CD4-positive, CD25-positive, alpha-beta regulatory T cell (primary cell): Measurements from ENCODE around the gene EFEMP2. TPM values are rescaled to one million over a fixed set of nuclear protein-coding genes. Genes with fewer than 3 reads are reported as not detected.
A peak's percentile ranks its signal among the peaks of the same experiment; 100 is the strongest.
"Not testable (repeated sequence)": the region's sequence is repeated elsewhere in the genome, so short reads cannot be mapped to it uniquely, and the experiment has no call there.

Source experiments
- ATAC-seq, 2 donors: fragments of 150-1000 bp; cut with Tn5 transposase; one replicate each; pipeline ENCODE4 v1.10.0; 2021; ENCODE audit warnings: low read depth in 2 of 2, moderate number of reproducible peaks in 2 of 2, moderate library complexity in 1 of 2
- DNase-seq, 3 donors: peaks; one replicate each; pipeline versions ENCODE4 v3.0.0 to v3.0.0-alpha.2; 2012 to 2022; ENCODE audit warnings: mixed read lengths in 1 of 3
- H3K27ac ChIP-seq: one replicate; pipeline ENCODE4 v1.7.0; 2013; ENCODE audit warnings: mild to moderate bottlenecking, low read length; ENCODE audit not compliant: insufficient read depth, poor library complexity, severe bottlenecking
- H3K27me3 ChIP-seq: one replicate; pipeline ENCODE4 v1.7.0; 2013; ENCODE audit warnings: low read length; ENCODE audit not compliant: control insufficient read depth, insufficient read depth
- H3K36me3 ChIP-seq: one replicate; pipeline ENCODE4 v1.7.0; 2013; ENCODE audit warnings: mild to moderate bottlenecking, low read length, moderate library complexity; ENCODE audit not compliant: control insufficient read depth, insufficient read depth
- H3K4me1 ChIP-seq: 2 replicates; pipeline ENCODE4 v1.7.0; 2013; ENCODE audit warnings: mild to moderate bottlenecking, low read length; ENCODE audit not compliant: insufficient read depth, control insufficient read depth, poor library complexity, severe bottlenecking
- H3K4me3 ChIP-seq: one replicate; pipeline ENCODE4 v1.7.0; 2013; ENCODE audit warnings: low read depth, mild to moderate bottlenecking, low read length, moderate library complexity
- H3K9me3 ChIP-seq, 2 experiments: 1 replicate in 1 of 2; 2 replicates in 1 of 2; pipeline ENCODE4 v1.7.0; 2013; ENCODE audit warnings: low read length in 2 of 2, mild to moderate bottlenecking in 1 of 2, moderate library complexity in 1 of 2; ENCODE audit not compliant: control insufficient read depth in 2 of 2
- H3K27ac Mint-ChIP-seq, 3 donors: one replicate each; pipeline ENCODE4 v1.8.0; 2020 to 2022; ENCODE audit warnings: mild to moderate bottlenecking in 3 of 3, mixed read lengths in 3 of 3, moderate library complexity in 2 of 3
- H3K27me3 Mint-ChIP-seq: one replicate; pipeline ENCODE4 v1.8.0; 2022; ENCODE audit warnings: mild to moderate bottlenecking, mixed read lengths
- H3K36me3 Mint-ChIP-seq: one replicate; pipeline ENCODE4 v1.8.0; 2020; ENCODE audit warnings: mixed read lengths
- H3K4me1 Mint-ChIP-seq, 4 donors: one replicate each; pipeline ENCODE4 v1.8.0; 2020 to 2022; ENCODE audit warnings: mixed read lengths in 4 of 4, mild to moderate bottlenecking in 1 of 4
- H3K4me3 Mint-ChIP-seq, 4 donors: one replicate each; pipeline ENCODE4 v1.8.0; 2020 to 2022; ENCODE audit warnings: mild to moderate bottlenecking in 4 of 4, mixed read lengths in 4 of 4, moderate library complexity in 3 of 4
- H3K9me3 Mint-ChIP-seq, 7 donors: one replicate each; pipeline ENCODE4 v1.8.0; 2020 to 2022; ENCODE audit warnings: mixed read lengths in 7 of 7, mild to moderate bottlenecking in 3 of 7, moderate library complexity in 2 of 7
- polyA plus RNA-seq, 4 donors: library from polyadenylated mRNA; unstranded; fragments of 300-500 nt; fragmentation: Illumina TruSeq; gene quantifications; one replicate each; pipeline ENCODE4 v1.2.3, GENCODE V29; 2021
- total RNA-seq: library from RNA; stranded (reverse); gene quantifications from one replicate; pipeline ENCODE4 v1.2.3, GENCODE V29; 2022

Gene EFEMP2
- total and polyA plus RNA-seq, 5 donors from 2014 or later: 0.21 to 5.8 (median 0.32) TPM

DNA sequence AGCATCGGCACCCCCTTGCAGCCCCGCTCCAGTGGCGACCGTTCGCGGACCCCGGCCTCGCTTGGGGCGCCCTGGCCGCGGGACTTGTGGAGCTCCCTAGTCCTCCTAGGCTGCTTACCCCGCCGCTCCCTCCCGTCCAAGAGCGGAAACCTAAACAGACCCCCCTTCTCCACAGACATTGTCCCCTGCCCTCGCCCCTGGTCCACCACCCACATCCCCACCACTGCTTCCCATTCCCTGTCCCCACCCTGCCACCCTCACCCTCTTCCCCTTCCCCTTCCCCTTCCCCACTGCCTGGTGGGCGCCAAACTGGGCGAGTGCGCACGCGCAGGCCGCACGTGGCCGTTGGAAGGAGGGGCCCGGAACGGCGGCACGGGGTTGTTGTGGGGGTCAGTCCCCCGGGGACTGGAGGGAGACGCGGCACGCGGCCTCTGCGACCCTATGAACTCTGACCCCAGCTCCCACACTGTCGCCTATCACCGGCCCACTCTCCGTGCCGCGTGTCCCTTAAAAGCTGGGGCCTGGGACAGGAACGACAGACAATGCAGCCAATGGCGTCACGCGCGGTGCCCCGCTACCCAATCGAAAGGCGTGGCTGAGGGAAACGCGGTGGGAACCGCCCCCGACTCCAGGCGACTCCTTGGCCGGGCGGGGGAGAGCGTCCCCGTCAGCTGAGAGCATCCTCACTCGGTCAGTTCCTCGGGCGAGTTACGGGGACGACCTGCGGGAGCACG, 39.1 kb downstream of the EFEMP2 start, which contains the start of gene SNX32:
Gene SNX32, plus strand, starts transcription at position 667 of the 734 bp plus-strand sequence. CDS start 103 bp downstream, outside the sequence.
- H3K27me3 Mint-ChIP-seq: peaks cover 15% of the 10 kb centered on the region
- peak; percentile 99 for ATAC-seq
- H3K27ac Mint-ChIP-seq: peak within 1 kb of the TSS in 2 of 3 donors; percentile 54 to 74
- DNase-seq: peak; percentile 88 to 96 (median 93)
- H3K4me1 Mint-ChIP-seq: peaks cover 0 to 10% (median 5%) of the 10 kb centered on the region in 4 donors
- Histone ChIP-seq H3K27ac (peak within 1 kb of the TSS; percentile 9), H3K9me3 (no peaks in the 10 kb centered on the region), H3K4me3 (peak within 1 kb of the TSS; percentile 70), H3K4me1 (peaks cover 17% of the 10 kb centered on the region), H3K27me3 (peaks cover 4% of the 10 kb centered on the region), H3K36me3 (no peaks in the 10 kb centered on the region)
- no peaks in the 10 kb centered on the region for H3K9me3 Mint-ChIP-seq
- no peak within 1 kb of the TSS for H3K4me3 Mint-ChIP-seq
- no peaks in the 10 kb centered on the region for H3K36me3 Mint-ChIP-seq

DNA sequence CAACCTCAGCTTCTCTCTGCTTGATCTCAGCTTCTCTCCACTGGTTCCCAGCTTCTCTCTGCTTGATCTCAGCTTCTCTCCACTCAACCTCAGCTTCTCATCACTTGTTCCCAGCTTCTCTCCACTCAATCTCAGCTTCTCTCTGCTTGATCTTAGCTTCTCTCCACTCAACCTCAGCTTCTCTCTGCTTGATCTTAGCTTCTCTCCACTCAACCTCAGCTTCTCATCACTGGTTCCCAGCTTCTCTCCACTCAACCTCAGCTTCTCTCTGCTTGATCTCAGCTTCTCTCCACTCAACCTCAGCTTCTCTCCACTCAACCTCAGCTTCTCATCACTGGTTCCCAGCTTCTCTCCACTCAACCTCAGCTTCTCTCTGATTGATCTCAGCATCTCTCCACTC, 40.4 kb downstream of the EFEMP2 start:
- H3K27ac ChIP-seq, DNase-seq, ATAC-seq, H3K36me3 ChIP-seq, H3K36me3 Mint-ChIP-seq, H3K27me3 ChIP-seq, H3K4me3 ChIP-seq, H3K9me3 ChIP-seq, H3K9me3 Mint-ChIP-seq: not testable (repeated sequence)
- H3K4me3 Mint-ChIP-seq: peak overlapping the region in 2 of 4 donors; percentile 13 to 78
- peaks cover 0 to 10% (median 5%) of the 10 kb centered on the region in 4 donors for H3K4me1 Mint-ChIP-seq
- H3K4me1 ChIP-seq: peaks cover 17% of the 10 kb centered on the region
- H3K27me3 Mint-ChIP-seq: peaks cover 26% of the 10 kb centered on the region
- peak overlapping the region in 1 of 3 donors; percentile 80 for H3K27ac Mint-ChIP-seq

DNA sequence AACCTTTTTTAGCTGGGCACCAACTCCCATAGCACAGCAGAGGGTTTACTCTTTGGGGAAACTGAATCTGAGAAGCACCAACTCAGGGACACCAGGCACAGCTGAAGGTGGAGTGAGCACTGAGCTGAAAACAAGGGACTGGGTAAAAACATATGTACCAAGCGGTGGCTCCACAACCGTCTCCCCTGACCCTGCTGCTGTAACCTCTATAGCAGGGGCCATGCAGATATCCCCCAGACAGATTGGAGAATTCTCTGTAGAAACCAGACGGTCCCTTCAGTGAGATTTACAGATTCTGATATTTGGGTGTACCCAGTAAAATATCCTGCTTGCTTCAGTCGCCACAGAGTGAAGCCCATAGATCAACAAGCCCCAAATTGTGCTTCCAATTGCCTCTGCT, 43.1 kb downstream of the EFEMP2 start:
- Mint-ChIP-seq H3K4me3 (peak overlapping the region in 1 of 4 donors; percentile 35), H3K27me3 (peaks cover 26% of the 10 kb centered on the region), H3K9me3 (no peaks in the 10 kb centered on the region), H3K27ac (no peak overlapping the region), H3K36me3 (no peaks in the 10 kb centered on the region), H3K4me1 (peaks cover 0 to 10% (median 5%) of the 10 kb centered on the region in 4 donors)
- ATAC-seq (no peak), DNase-seq (no peak)
- H3K27me3 ChIP-seq: peaks cover 4% of the 10 kb centered on the region
- no peaks in the 10 kb centered on the region for H3K9me3 ChIP-seq
- no peak overlapping the region for H3K27ac ChIP-seq
- H3K4me3 ChIP-seq: no peak overlapping the region
- no peaks in the 10 kb centered on the region for H3K36me3 ChIP-seq
- H3K4me1 ChIP-seq: peaks cover 16% of the 10 kb centered on the region

DNA sequence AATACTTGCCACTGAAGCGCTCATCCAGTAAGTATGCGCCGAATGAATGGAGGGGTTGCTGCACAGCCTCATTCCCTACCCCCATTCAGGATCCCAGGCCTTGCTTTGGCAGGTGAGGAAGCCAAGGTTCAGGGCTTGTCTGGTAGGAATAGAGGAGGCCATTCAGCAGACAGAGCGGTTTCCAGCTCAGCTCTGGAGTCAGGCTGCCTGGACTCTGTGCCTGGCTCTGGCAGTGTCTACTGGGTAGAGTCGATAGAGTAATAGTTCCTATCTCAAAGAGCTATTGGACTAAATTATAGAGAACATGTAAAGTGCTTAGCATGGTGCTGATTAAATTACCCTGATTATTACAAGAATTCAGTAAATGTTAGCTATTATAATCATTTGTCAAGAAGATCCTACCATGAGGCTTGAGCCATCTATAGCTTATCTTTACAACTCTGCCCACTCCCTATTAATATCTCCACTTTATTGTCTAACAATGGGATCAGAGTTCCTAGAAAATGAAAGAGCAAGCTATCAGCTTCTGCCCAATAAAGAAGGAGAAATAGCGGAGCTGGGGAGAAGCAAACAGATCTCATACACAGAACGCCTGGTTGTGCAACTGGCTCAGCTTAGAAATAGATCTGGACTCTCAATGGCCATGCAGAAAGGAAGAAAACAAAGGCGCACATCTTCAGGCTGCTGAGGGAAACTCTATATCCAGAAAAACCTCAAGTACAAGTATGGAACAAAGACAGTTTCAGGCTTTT, 45.4 kb downstream of the EFEMP2 start:
- Mint-ChIP-seq H3K4me3 (no peak overlapping the region), H3K9me3 (no peaks in the 10 kb centered on the region), H3K27ac (no peak overlapping the region), H3K36me3 (no peaks in the 10 kb centered on the region), H3K27me3 (peaks cover 29% of the 10 kb centered on the region), H3K4me1 (peaks cover 0 to 5% (median 1%) of the 10 kb centered on the region in 4 donors)
- Histone ChIP-seq H3K4me3 (no peak overlapping the region), H3K4me1 (no peaks in the 10 kb centered on the region), H3K9me3 (no peaks in the 10 kb centered on the region), H3K27ac (no peak overlapping the region), H3K36me3 (no peaks in the 10 kb centered on the region), H3K27me3 (peaks cover 3% of the 10 kb centered on the region)
- DNase-seq (no peak), ATAC-seq (no peak)

DNA sequence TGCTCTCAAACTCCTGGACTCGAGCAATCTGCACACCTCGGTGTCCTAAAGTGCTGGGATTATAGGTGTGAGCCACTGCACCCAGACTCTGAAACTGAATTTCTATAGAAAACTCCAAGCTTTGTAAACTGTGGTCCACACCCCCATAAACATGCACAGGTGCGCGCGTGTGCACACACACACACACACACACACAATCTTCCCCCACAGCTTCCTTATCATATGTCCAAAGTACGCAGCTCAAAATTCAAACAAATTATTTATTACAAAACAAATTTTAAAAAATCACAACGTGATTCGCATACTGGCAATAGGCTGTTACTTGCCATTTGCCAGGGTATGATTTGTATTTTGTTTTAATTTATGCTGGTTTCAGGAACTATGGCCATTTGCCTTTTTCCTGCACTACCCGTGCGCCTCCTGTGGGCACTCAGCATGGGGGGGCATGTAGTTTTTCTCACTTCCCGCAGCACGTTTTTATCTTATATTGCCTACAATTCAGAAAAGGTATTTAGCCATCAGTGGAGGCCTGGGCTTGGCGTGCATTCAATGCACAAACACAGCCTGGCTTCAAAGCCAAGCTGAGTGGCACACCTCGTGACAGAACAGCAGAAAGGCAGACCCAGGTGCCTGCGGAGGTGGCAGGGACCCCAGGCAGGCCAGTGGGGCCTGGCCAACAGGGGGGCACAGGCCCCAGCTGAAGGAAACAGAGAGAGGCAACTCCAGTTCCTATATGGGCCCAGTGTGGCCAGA, 49.6 kb downstream of the EFEMP2 start:
- Histone ChIP-seq H3K36me3 (no peaks in the 10 kb centered on the region), H3K4me1 (no peaks in the 10 kb centered on the region), H3K27me3 (no peaks in the 10 kb centered on the region), H3K27ac (no peak overlapping the region), H3K4me3 (no peak overlapping the region), H3K9me3 (no peaks in the 10 kb centered on the region)
- Mint-ChIP-seq H3K4me1 (peaks cover 0 to 3% (median 0%) of the 10 kb centered on the region in 4 donors), H3K36me3 (no peaks in the 10 kb centered on the region), H3K27me3 (peaks cover 17% of the 10 kb centered on the region), H3K27ac (no peak overlapping the region), H3K4me3 (no peak overlapping the region), H3K9me3 (no peaks in the 10 kb centered on the region)
- ATAC-seq (no peak), DNase-seq (no peak)

DNA sequence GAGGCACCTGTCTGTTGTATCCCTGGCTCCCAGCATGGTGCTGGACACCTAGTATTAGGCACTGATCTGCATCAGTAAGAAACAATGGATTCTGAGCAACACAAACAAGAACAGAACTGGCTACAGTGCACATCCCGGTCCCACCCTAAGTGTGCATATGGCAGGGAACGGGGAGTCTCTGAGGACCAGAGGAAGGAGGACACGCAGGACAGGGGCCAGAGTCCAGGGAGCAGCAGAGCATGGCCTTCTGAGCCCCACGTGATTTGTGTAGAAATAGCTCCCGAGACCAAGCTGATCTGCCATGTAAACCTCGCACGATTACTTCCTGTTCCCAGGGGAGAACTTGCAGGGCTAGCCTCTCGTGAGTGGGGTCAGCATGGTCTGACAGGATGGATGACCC, 51.5 kb downstream of the EFEMP2 start:
- Mint-ChIP-seq H3K36me3 (no peaks in the 10 kb centered on the region), H3K4me1 (peaks cover 0 to 18% (median 4%) of the 10 kb centered on the region in 4 donors), H3K9me3 (no peaks in the 10 kb centered on the region), H3K27ac (no peak overlapping the region), H3K4me3 (no peak overlapping the region), H3K27me3 (peaks cover 10% of the 10 kb centered on the region)
- H3K9me3 ChIP-seq: no peaks in the 10 kb centered on the region
- H3K4me1 ChIP-seq: peaks cover 11% of the 10 kb centered on the region
- no peak overlapping the region for H3K27ac ChIP-seq
- DNase-seq: no peak
- H3K4me3 ChIP-seq: no peak overlapping the region
- H3K27me3 ChIP-seq: no peaks in the 10 kb centered on the region
- no peaks in the 10 kb centered on the region for H3K36me3 ChIP-seq
- ATAC-seq: no peak

DNA sequence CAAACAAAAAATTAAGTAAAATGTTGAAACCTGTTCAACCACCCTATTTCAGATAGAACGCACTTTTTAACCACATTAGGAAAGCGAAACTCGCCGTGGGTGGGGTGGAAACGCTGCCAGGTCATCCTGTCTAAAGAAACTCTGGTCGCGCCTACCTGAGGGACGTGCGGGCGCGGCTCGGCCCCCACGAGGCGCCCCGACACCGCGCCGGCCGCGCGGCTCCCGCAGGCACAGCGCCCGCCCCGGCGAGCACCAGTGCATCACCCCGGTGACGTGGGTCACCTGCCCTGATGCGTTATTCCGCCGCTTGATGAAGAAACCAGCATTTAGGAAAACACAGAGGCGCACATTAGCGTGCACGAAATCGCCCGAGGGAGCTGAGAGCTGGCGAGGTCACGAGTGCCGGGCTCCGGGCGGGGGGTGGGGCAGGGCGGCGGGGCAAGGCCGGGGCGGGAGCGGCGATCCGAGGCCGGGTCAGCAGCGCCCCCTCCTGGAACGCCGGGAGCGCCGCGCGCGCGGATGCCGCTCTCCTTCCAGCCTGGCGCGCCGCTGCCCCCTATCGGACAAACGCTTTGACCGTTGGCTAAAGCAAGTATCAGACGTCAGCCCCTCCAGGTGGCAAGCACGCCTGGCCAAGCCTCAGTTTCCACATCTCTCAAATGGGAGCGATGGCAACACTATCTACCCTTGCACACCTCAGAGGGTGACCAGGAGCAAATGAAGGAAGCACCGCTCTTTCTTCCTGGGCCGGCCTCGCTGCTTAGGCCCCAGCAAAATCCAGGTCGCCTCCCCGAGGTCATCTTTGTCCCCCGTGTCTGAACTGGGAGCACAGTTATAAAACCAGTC, 54.5 kb downstream of the EFEMP2 start:
- no peaks in the 10 kb centered on the region for H3K36me3 Mint-ChIP-seq
- ATAC-seq: peak; percentile 91 to 93

More for the DNA sequence above, 54.5 kb downstream of the EFEMP2 start:
- peak; percentile 86 to 89 (median 87) for DNase-seq
- peak overlapping the region; percentile 79 for H3K4me3 ChIP-seq
- no peaks in the 10 kb centered on the region for H3K9me3 ChIP-seq
- H3K36me3 ChIP-seq: no peaks in the 10 kb centered on the region
- peak overlapping the region; percentile 67 for H3K27ac ChIP-seq
- peak overlapping the region in 2 of 3 donors; percentile 52 to 73 for H3K27ac Mint-ChIP-seq
- peaks cover 0 to 22% (median 4%) of the 10 kb centered on the region in 4 donors for H3K4me1 Mint-ChIP-seq
- peaks cover 11% of the 10 kb centered on the region for H3K4me1 ChIP-seq
- peak overlapping the region; percentile 80 to 94 (median 82) for H3K4me3 Mint-ChIP-seq
- H3K27me3 ChIP-seq: no peaks in the 10 kb centered on the region
- no peaks in the 10 kb centered on the region for H3K9me3 Mint-ChIP-seq
- peaks cover 15% of the 10 kb centered on the region for H3K27me3 Mint-ChIP-seq
